IPS-18c (cell line): ENCODE results near the gene PSME2.
"Not testable (repeated sequence)": the region's sequence is repeated elsewhere in the genome, so short reads cannot be mapped to it uniquely, and the experiment has no call there.

ENCODE experiments used
- H3K4me3 ChIP-seq: 2 replicates; pipeline ENCODE4 v1.7.0; 2013; ENCODE audit warnings: low read depth, mild to moderate bottlenecking, low read length, moderate library complexity; ENCODE audit not compliant: insufficient read depth
- H3K9me3 ChIP-seq: one replicate; pipeline ENCODE4 v1.6.1; 2013; ENCODE audit warnings: mild to moderate bottlenecking, low read length, moderate library complexity; ENCODE audit not compliant: control insufficient read depth, insufficient read depth

The PSME2 gene

DNA sequence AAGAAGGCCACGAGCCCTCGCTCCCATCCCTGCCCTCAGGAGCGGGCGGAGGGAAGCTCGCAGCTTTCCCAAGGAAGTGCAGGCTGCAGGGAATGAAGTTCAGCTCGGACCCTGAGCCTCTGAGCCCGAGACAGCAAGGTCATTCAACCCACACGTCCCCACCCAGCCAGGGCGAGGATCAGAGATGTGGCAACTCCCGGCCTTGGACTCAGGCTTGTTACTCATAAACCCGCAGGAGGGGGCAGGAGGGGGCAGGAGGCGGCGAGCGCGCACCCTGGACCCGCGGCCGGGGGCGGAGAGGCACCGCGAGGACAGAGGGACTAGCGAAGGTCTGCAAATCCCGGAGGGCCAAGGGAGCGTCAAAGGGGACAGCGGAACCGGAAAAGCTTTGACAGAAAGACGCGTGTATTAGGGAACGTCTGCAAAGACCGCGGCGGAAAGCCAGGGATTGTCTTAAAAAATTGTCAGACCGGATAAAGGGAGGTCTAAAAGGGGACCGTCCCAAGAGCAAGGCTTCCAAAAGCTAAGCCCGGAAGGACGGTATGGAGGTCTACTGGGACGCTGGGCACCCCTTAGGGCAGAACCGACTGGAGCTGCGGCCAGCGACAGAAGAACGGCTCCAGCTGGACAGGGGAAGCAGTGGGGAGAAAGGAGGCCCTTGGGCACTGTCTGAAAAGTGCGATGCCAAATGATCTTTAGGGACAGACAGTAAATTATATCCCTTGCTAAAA lies 32.4 kb downstream of the PSME2 start:
- H3K9me3 ChIP-seq, result no peaks in the 10 kb centered on the region
- H3K4me3 ChIP-seq, result peak overlapping the region; percentile 98

- Histone ChIP-seq H3K4me3 (peak overlapping the region; percentile 98), H3K9me3 (no peaks in the 10 kb centered on the region)
These were observed 33.0 kb downstream of the PSME2 start for GRCh38 chr14:24113379-24113800.

GRCh38 chr14:24110523-24110922 lies 35.9 kb downstream of the PSME2 start:
- Histone ChIP-seq H3K9me3 (no peaks in the 10 kb centered on the region), H3K4me3 (no peak overlapping the region)

DNA sequence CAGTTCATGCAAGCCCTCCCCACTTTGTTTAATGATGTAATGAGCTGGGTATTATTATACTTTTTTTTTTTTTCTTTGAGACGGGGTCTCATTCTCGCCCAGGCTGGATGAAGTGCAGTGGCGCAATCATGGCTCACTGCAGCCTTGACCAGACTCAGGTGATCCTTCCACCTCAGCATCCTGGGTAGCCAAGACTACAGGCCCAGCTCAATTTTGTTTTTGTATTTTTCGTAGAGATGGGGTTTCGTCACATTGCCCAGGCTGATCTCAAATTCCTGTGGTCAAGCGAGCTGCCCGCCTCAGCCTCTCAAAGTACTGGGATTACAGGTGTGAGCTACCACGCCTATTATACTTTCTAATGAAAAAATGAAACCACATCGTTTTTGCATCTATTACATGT lies 36.4 kb downstream of the PSME2 start:
- no peak overlapping the region for H3K4me3 ChIP-seq
- H3K9me3 ChIP-seq, result no peaks in the 10 kb centered on the region

DNA sequence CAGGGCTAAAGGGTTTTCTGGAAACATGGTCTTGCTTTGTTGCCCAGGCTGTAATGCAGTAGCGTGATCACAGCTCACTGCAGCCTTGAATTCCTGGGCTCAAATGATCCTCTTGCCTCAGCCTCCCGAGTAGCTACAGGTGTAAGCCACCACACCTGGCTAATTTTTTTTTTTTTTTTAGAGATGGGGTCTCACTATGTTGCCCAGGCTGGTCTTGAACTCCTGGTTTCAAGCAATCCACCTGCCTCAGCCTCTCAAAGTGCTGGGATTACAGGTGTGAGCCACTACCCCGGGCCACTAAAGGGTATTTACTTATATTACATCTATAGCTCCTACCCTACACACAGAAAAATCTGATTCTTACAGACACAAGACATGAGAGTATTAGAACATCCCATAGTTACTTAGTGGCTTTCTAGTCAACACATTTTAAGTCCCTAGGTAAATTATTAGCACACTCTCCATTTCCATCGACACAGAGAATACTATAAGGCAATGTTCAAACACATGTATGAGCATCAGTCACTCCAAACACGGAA lies 38.0 kb downstream of the PSME2 start:
- Histone ChIP-seq H3K4me3 (no peak overlapping the region), H3K9me3 (no peaks in the 10 kb centered on the region)

DNA sequence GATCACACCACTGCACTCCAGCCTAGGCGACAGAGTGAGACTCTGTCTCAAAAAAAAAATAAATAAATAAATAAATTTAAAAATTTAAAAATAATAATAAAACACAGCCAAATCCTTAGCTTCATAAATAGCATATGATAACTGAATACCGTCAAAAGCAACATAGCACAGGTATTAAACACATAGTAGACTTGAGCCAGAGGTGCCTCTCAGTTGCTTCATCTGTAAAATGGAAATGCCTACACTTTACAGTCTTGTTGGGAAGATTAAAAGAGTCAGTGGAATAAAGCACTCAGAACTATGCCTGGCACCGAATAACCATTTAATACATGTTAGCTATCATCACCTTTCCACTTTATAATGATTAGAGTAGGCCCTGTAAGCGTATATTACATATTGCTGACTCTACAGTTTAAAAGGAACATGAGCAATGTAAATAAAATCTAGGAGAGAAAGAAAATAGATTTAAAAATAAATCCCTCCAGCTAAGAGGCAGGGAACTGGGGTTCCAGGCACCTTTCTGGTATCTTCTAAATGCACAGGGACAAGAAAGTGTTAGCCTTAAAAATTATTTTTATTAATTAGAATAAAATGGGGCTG lies 39.6 kb downstream of the PSME2 start:
- Histone ChIP-seq H3K9me3 (no peaks in the 10 kb centered on the region), H3K4me3 (no peak overlapping the region)

- not testable (repeated sequence) for H3K4me3 ChIP-seq, H3K9me3 ChIP-seq
These were observed 40.7 kb downstream of the PSME2 start for GRCh38 chr14:24105609-24106239.

DNA sequence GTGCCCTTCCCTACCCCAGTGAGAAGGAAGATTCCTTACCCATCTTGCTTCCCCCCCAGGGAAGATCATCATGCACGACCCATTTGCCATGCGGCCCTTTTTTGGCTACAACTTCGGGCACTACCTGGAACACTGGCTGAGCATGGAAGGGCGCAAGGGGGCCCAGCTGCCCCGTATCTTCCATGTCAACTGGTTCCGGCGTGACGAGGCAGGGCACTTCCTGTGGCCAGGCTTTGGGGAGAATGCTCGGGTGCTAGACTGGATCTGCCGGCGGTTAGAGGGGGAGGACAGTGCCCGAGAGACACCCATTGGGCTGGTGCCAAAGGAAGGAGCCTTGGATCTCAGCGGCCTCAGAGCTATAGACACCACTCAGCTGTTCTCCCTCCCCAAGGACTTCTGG lies 43.0 kb downstream of the PSME2 start:
- no peak overlapping the region for H3K4me3 ChIP-seq
- H3K9me3 ChIP-seq, result no peaks in the 10 kb centered on the region

DNA sequence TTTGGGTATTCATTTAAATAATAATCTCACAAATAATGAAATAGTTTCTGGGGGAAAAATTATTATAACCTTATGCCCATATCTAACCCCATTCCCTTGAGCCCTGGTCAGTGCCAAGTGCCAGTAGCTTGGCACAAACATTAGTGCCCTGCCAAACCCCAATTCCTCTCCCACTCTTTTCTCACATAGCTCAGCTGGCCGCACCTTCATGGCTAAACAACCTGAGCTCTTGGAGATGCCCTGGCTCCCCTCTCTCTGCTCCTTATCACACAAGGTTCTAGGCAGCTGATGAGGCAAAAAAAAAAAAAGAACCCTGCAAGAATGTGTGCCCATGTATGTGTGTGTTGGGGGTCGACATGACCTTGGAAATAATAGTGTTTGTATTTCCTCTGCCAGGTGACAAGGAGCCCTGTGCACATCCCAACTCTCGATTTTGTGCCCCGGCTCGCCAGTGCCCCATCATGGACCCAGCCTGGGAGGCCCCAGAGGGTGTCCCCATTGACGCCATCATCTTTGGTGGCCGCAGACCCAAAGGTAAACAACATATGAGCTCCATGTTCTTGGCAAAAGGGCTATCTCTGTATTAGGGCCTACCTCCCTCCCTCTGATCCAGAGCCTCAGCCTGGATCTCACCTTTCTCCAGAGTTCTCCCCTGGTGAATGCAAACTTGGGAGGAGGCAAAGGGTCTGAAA lies 43.9 kb downstream of the PSME2 start:
- no peaks in the 10 kb centered on the region for H3K9me3 ChIP-seq
- H3K4me3 ChIP-seq, result no peak overlapping the region

GRCh38 chr14:24100982-24101494 lies 45.4 kb downstream of the PSME2 start:
- no peaks in the 10 kb centered on the region for H3K9me3 ChIP-seq
- no peak overlapping the region for H3K4me3 ChIP-seq

GRCh38 chr14:24100197-24100981 lies 46.0 kb downstream of the PSME2 start:
- H3K4me3 ChIP-seq, result no peak overlapping the region
- no peaks in the 10 kb centered on the region for H3K9me3 ChIP-seq

DNA sequence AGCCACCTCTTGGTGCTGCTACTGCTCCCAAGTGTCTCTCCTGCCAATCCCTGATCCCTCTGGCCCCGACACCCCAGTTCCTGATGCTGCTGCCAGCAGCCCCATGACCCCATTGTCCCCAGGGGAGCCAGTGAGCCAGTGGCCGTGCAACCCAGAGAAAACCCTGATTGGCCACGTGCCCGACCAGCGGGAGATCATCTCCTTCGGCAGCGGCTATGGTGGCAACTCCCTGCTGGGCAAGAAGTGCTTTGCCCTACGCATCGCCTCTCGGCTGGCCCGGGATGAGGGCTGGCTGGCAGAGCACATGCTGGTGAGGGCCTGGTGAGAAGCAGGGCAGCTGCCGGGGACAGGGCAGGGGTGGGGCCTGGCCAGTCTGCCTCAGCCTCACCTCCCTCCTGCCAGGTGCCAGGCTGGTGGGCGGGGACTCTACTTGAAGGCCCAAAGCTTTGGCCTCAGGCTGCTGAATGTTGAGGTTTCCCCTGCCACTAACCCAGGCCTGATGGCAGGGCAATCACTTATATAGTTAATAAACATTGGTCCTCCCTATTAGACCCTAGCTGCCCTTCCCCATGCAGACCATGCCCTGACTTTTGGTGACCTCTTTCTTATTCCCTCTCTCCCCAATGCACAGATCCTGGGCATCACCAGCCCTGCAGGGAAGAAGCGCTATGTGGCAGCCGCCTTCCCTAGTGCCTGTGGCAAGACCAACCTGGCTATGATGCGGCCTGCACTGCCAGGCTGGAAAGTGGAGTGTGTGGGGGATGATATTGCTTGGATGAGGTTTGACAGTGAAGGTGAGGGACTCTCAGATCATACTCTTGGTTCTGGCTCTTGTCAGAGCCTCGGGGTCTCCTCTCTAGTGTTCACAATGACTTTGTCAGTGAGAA lies 47.2 kb downstream of the PSME2 start:
- no peak overlapping the region for H3K4me3 ChIP-seq
- no peaks in the 10 kb centered on the region for H3K9me3 ChIP-seq

DNA sequence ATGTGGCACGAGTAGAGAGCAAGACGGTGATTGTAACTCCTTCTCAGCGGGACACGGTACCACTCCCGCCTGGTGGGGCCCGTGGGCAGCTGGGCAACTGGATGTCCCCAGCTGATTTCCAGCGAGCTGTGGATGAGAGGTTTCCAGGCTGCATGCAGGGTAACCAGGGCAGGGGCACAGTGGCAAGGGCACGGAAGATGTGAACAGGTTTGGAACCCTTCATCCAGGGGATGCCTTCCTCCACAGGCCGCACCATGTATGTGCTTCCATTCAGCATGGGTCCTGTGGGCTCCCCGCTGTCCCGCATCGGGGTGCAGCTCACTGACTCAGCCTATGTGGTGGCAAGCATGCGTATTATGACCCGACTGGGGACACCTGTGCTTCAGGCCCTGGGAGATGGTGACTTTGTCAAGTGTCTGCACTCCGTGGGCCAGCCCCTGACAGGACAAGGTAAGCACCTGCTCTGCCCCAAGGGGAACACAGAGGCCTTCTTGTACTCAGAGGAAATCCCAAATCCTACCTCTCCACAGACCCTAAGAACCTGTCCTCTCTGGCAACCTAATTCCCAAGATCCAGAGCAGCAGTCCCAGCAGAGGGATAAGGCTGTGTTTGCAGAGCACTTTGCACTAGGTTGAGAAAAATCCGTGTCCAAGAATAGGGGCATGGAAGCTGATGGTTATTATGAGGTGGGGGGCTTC lies 48.0 kb downstream of the PSME2 start:
- H3K9me3 ChIP-seq, result no peaks in the 10 kb centered on the region
- no peak overlapping the region for H3K4me3 ChIP-seq

DNA sequence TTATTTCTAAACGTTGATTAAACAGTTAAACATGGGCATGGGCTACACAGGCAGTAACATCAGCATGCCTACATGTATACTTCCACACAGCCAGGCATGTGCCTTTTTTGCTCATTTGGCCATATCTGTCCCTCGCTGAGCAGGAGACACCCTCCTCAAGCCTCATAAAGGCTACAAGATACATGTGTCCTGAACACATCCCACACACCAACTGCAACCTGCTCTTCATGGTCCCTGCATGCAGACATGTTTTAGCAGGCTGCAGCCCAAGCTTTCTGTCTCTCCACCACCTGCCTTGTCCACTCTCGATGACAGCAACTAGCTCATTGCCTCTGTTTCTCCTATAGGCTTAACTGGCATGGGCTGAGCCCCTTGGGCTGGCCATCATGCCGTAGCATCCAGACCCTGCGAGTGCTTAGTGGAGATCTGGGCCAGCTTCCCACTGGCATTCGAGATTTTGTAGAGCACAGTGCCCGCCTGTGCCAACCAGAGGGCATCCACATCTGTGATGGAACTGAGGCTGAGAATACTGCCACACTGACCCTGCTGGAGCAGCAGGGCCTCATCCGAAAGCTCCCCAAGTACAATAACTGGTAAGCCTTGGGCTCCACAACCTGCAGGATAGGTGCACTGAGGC lies 49.7 kb downstream of the PSME2 start:
- no peaks in the 10 kb centered on the region for H3K9me3 ChIP-seq
- H3K4me3 ChIP-seq, result no peak overlapping the region
